IMR-90 (cell line): ENCODE data around the gene THSD7B. TPM values are rescaled to one million over a fixed set of nuclear protein-coding genes. Genes with fewer than 3 reads are reported as not detected.

Experiments used
- ATAC-seq: fragments of 200-7000 bp; cut with Tn5 transposase; 2 replicates; pipeline ENCODE4 v1.9.1; 2020; ENCODE audit warnings: low read depth, mild to moderate bottlenecking, moderate library complexity
- BruUV-seq: library from RNA; stranded (reverse); fragments of 400-500 nt; replicated peaks from 2 replicates; lab custom pipeline; 2021; lab: Mats Ljungman, UMichigan
- CTCF ChIA-PET: fragments of 300-600 bp; formaldehyde crosslinking; extraction: SDS; loops from one replicate; lab custom pipeline; 2021; ENCODE audit warnings: antibody characterized with exemption; lab: Yijun Ruan, JAX
- POLR2A ChIA-PET: fragments of 300-600 bp; sonication (Branson Sonifier 250); formaldehyde crosslinking; loops from one replicate; lab custom pipeline; 2022; ENCODE audit warnings: antibody characterized with exemption; ENCODE audit not compliant: unreplicated experiment; lab: Charles Lee
- DNase-seq: peaks from one replicate; pipeline ENCODE4 v3.0.0; 2013
- H2AFZ ChIP-seq: replicated peaks from 2 replicates; pipeline ENCODE3; 2013; ENCODE audit warnings: low read length, mild to moderate bottlenecking; ENCODE audit not compliant: poor library complexity
- H2AK5ac ChIP-seq: 2 replicates; pipeline ENCODE4 v1.6.1; 2013; ENCODE audit warnings: low read depth, low read length, inconsistent platforms
- H2AK9ac ChIP-seq: replicated peaks from 2 replicates; pipeline ENCODE3; 2013; ENCODE audit warnings: mild to moderate bottlenecking, low read depth, low read length, moderate library complexity; ENCODE audit not compliant: poor library complexity
- H2BK120ac ChIP-seq: 2 replicates; pipeline ENCODE4 v1.6.1; 2013; ENCODE audit warnings: low read depth, low read length, inconsistent platforms
- H2BK15ac ChIP-seq: 3 replicates; pipeline ENCODE4 v1.6.1; 2013; ENCODE audit warnings: low read depth, low read length, inconsistent platforms
- H2BK20ac ChIP-seq: 2 replicates; pipeline ENCODE4 v1.6.1; 2013; ENCODE audit warnings: low read depth, mild to moderate bottlenecking, inconsistent platforms, low read length, moderate library complexity
- H2BK5ac ChIP-seq: 2 replicates; pipeline ENCODE4 v1.6.1; 2013; ENCODE audit warnings: mild to moderate bottlenecking, low read depth, low read length, inconsistent platforms; ENCODE audit not compliant: poor library complexity, severe bottlenecking
- H3K14ac ChIP-seq: replicated peaks from 2 replicates; pipeline ENCODE4 v1.6.1; 2013; ENCODE audit warnings: low read depth, low read length, inconsistent platforms
- H3K18ac ChIP-seq: 2 replicates; pipeline ENCODE4 v1.6.1; 2013; ENCODE audit warnings: low read depth, low read length, control low read depth
- H3K23ac ChIP-seq: 2 replicates; pipeline ENCODE4 v1.6.1; 2013; ENCODE audit warnings: low read depth, low read length, inconsistent platforms
- H3K27ac ChIP-seq: 2 replicates; pipeline ENCODE4 v1.5.1; 2013; ENCODE audit warnings: mild to moderate bottlenecking, control low read depth, low read length; ENCODE audit not compliant: insufficient read depth
- H3K27me3 ChIP-seq: 2 replicates; pipeline ENCODE4 v1.6.1; 2013; ENCODE audit warnings: low read length; ENCODE audit not compliant: control insufficient read depth, insufficient read depth
- H3K36me3 ChIP-seq: 2 replicates; pipeline ENCODE4 v1.6.1; 2013; ENCODE audit warnings: low read length, mixed read lengths; ENCODE audit not compliant: control insufficient read depth, insufficient read depth
- H3K4ac ChIP-seq: 2 replicates; pipeline ENCODE4 v1.6.1; 2013; ENCODE audit warnings: low read depth, low read length, inconsistent platforms
- H3K4me1 ChIP-seq: 2 replicates; pipeline ENCODE4 v1.6.1; 2013; ENCODE audit warnings: low read length, mixed read lengths; ENCODE audit not compliant: control insufficient read depth, insufficient read depth
- H3K4me2 ChIP-seq: 2 replicates; pipeline ENCODE4 v1.6.1; 2013; ENCODE audit warnings: low read depth, mild to moderate bottlenecking, control low read depth, low read length, moderate library complexity
- H3K4me3 ChIP-seq: 2 replicates; pipeline ENCODE4 v1.5.1; 2013; ENCODE audit warnings: low read depth, mild to moderate bottlenecking, control low read depth, low read length, moderate library complexity; ENCODE audit not compliant: insufficient read depth
- H3K56ac ChIP-seq: 2 replicates; pipeline ENCODE4 v1.6.1; 2013; ENCODE audit warnings: low read length, inconsistent platforms; ENCODE audit not compliant: insufficient read depth; ENCODE audit errors: extremely low read depth
- H3K79me1 ChIP-seq, 2 experiments: 2 replicates each; pipeline ENCODE4 v1.6.1; 2013; ENCODE audit warnings: low read length in 2 of 2, inconsistent platforms in 1 of 2, low read depth in 1 of 2
- H3K9ac ChIP-seq: 2 replicates; pipeline ENCODE4 v1.6.1; 2013; ENCODE audit warnings: low read depth, low read length, control low read depth
- H3K9me1 ChIP-seq: 2 replicates; pipeline ENCODE4 v1.6.1; 2013; ENCODE audit warnings: low read length, inconsistent platforms; ENCODE audit not compliant: insufficient read depth
- H3K9me3 ChIP-seq: 2 replicates; pipeline ENCODE4 v1.6.1; 2013; ENCODE audit warnings: low read length; ENCODE audit not compliant: control insufficient read depth, insufficient read depth
- H4K20me1 ChIP-seq: 2 replicates; pipeline ENCODE4 v1.6.1; 2013; ENCODE audit warnings: low read length, inconsistent platforms; ENCODE audit not compliant: insufficient read depth
- H4K5ac ChIP-seq: 2 replicates; pipeline ENCODE4 v1.6.1; 2013; ENCODE audit warnings: mild to moderate bottlenecking, low read depth, low read length, control low read depth
- H4K8ac ChIP-seq, 2 experiments: 2 replicates each; pipeline ENCODE4 v1.6.1; 2013; ENCODE audit warnings: low read depth in 2 of 2, low read length in 2 of 2, control low read depth in 1 of 2, inconsistent platforms in 1 of 2
- H4K91ac ChIP-seq: 2 replicates; pipeline ENCODE4 v1.6.1; 2013; ENCODE audit warnings: low read depth, low read length, inconsistent platforms; ENCODE audit not compliant: insufficient read depth
- BHLHE40 ChIP-seq: fragments of 150-350 bp; IDR thresholded peaks from 2 replicates; pipeline ENCODE4 v1.6.1; 2016; ENCODE audit warnings: mild to moderate bottlenecking, low read depth, low read length
- CEBPB ChIP-seq: IDR thresholded peaks from 2 replicates; pipeline ENCODE4 v1.6.1; 2012; ENCODE audit warnings: low read depth, low read length, improper control_type of control experiment
- CHD1 ChIP-seq: IDR thresholded peaks from 2 replicates; pipeline ENCODE4 v1.6.1; 2012; ENCODE audit warnings: low read depth, low read length, improper control_type of control experiment
- FOS ChIP-seq: fragments of 150-350 bp; IDR thresholded peaks from 2 replicates; pipeline ENCODE4 v1.6.1; 2016; ENCODE audit warnings: low read depth, low read length
- MAZ ChIP-seq: IDR thresholded peaks from 2 replicates; pipeline ENCODE4 v1.6.1; 2012; ENCODE audit warnings: low read depth, mild to moderate bottlenecking, low read length, improper control_type of control experiment, moderate library complexity, borderline replicate concordance
- NFE2L2 ChIP-seq: fragments of 150-350 bp; IDR thresholded peaks from 2 replicates; pipeline ENCODE4 v1.6.1; 2016; ENCODE audit warnings: low read depth, mild to moderate bottlenecking, low read length
- POLR2A ChIP-seq: IDR thresholded peaks from 2 replicates; pipeline ENCODE4 v1.6.1; 2012; ENCODE audit warnings: mild to moderate bottlenecking, low read depth, low read length
- RAD21 ChIP-seq: IDR thresholded peaks from 2 replicates; pipeline ENCODE4 v1.6.1; 2012; ENCODE audit warnings: low read length, improper control_type of control experiment
- RCOR1 ChIP-seq: IDR thresholded peaks from 2 replicates; pipeline ENCODE4 v1.6.1; 2012; ENCODE audit warnings: mild to moderate bottlenecking, low read length, improper control_type of control experiment; ENCODE audit not compliant: insufficient replicate concordance
- WGBS, 2 experiments: methylation state at CpG; one replicate each; pipeline versions ENCODE4 v1.1.5 to v1.1.7; 2013; ENCODE audit warnings: missing lambda C conversion rate in 2 of 2; ENCODE audit not compliant: insufficient read length in 1 of 2; ENCODE audit errors: extremely low coverage in 2 of 2; 5-methylcytosine and 5-hydroxymethylcytosine counted together
- dilution Hi-C: fragments of 300-500 bp; cut with HindIII; formaldehyde crosslinking; loops from one replicate; pipeline ENCODE4 v1.14.3; 2018; ENCODE audit warnings: low sequenced_read_pairs; ENCODE audit not compliant: unreplicated experiment
- in situ Hi-C: fragments of 300-500 bp; cut with MboI; formaldehyde crosslinking; loops from 3 replicates; pipeline ENCODE4 v1.14.3; 2019; ENCODE audit warnings: low sequenced_read_pairs, inconsistent platforms, mixed read lengths
- intact Hi-C: fragments of 100-400 bp; cut with micrococcal nuclease; formaldehyde crosslinking; loops from 2 replicates; pipeline ENCODE4 v1.10.0; 2022
- polyA plus RNA-seq, 3 experiments: library from polyadenylated mRNA; depleted of rRNA; stranded (reverse); fragments of >200 nt; gene quantifications; 2 replicates each; pipeline ENCODE4 v1.2.3, GENCODE V29; 2012; ENCODE audit warnings: low replicate concordance in 1 of 3
- total RNA-seq: library from RNA; depleted of rRNA; stranded (reverse); fragments of >200 nt; gene quantifications from 2 replicates; pipeline ENCODE4 v1.2.3, GENCODE V29; 2012
- TF ChIP-seq, protein P1 (sequence below): fragments of 150-350 bp; IDR thresholded peaks from 2 replicates; pipeline ENCODE4 v1.6.1; 2017; ENCODE audit warnings: mild to moderate bottlenecking, antibody characterized with exemption, low read length, low read depth
- TF ChIP-seq, protein P2 (sequence below): fragments of 150-350 bp; IDR thresholded peaks from 2 replicates; pipeline ENCODE4 v1.6.1; 2016; ENCODE audit warnings: low read depth, mild to moderate bottlenecking, low read length, moderate library complexity, borderline replicate concordance

Gene THSD7B
- total and polyA plus RNA-seq, 2 of the 4 experiments (the other 2 are of a cell fraction): not detected

DNA sequence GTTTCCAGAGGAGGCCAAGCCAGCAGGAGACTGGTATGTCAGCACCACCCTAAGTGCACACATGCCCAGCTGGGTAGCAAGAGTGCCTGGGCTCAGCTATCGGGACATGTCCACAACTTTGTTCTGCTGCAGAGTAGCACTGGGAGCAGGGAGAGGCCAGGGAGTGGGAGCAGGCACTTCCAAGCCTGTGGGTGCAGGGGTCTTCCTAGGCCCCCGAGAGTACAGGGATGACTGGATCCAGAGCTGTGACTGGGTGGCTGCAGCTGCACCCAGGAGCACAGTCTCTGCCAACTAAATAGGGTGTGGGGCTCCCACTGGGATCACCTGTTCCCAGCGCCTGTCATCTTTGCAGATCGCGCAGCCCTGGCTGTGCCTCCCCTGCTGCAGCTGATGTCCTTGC, 943.0 kb downstream of the THSD7B start:
- CTCF ChIA-PET: no interaction called here
- WGBS, 2 experiments: 80% methylated on average over 1 of the region's 5 CpGs; no CpG with 5 or more reads in 1 of the 2 experiments
- Histone ChIP-seq H3K4me2 (no peak overlapping the region), H3K9ac (no peak overlapping the region), H4K5ac (no peak overlapping the region), H3K14ac (no peak overlapping the region), H2BK20ac (no peak overlapping the region), H3K4me3 (no peak overlapping the region), H4K20me1 (no peaks in the 10 kb centered on the region), H2AFZ (no peak overlapping the region), H3K27me3 (no peaks in the 10 kb centered on the region), H3K23ac (no peak overlapping the region), H2BK120ac (no peak overlapping the region), H3K36me3 (no peaks in the 10 kb centered on the region), H3K27ac (no peak overlapping the region), H3K79me1 (no peaks in the 10 kb centered on the region), H3K56ac (no peak overlapping the region), H3K4ac (no peak overlapping the region), H3K4me1 (no peaks in the 10 kb centered on the region), H2BK5ac (no peak overlapping the region), H2AK9ac (no peak overlapping the region), H2BK15ac (no peak overlapping the region), H4K8ac (no peak overlapping the region), H3K9me3 (peaks cover 22% of the 10 kb centered on the region), H4K91ac (no peak overlapping the region), H3K9me1 (no peaks in the 10 kb centered on the region), H3K18ac (no peak overlapping the region), H2AK5ac (no peak overlapping the region)
- intact Hi-C loops (no loop called here), dilution Hi-C loops (no loop called here), in situ Hi-C loops (no loop called here)
- POLR2A ChIA-PET: no interaction called here
- ATAC-seq (no peak), DNase-seq (no peak)
- TF ChIP-seq CHD1 (no peak), FOS (no peak), POLR2A (no peak), RAD21 (no peak), BHLHE40 (no peak), CEBPB (no peak), RCOR1 (no peak), MAZ (no peak), NFE2L2 (no peak)
- TF ChIP-seq, protein P1, sequence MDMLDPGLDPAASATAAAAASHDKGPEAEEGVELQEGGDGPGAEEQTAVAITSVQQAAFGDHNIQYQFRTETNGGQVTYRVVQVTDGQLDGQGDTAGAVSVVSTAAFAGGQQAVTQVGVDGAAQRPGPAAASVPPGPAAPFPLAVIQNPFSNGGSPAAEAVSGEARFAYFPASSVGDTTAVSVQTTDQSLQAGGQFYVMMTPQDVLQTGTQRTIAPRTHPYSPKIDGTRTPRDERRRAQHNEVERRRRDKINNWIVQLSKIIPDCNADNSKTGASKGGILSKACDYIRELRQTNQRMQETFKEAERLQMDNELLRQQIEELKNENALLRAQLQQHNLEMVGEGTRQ: no peak
- TF ChIP-seq, protein P2, sequence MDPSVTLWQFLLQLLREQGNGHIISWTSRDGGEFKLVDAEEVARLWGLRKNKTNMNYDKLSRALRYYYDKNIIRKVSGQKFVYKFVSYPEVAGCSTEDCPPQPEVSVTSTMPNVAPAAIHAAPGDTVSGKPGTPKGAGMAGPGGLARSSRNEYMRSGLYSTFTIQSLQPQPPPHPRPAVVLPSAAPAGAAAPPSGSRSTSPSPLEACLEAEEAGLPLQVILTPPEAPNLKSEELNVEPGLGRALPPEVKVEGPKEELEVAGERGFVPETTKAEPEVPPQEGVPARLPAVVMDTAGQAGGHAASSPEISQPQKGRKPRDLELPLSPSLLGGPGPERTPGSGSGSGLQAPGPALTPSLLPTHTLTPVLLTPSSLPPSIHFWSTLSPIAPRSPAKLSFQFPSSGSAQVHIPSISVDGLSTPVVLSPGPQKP: no peak
- BruUV-seq: no TSS peak
